NT2/D1 (cell line): ENCODE measurements around the gene PRKG1.

Source experiments
- DNase-seq: peaks from one replicate; pipeline ENCODE4 v3.0.0-alpha.2; 2011; ENCODE audit warnings: low read depth, low spot score
- H3K27me3 ChIP-seq: 2 replicates; pipeline ENCODE4 v1.6.0; 2011; ENCODE audit warnings: mild to moderate bottlenecking; ENCODE audit not compliant: insufficient read length, insufficient read depth
- H3K36me3 ChIP-seq: 2 replicates; pipeline ENCODE4 v1.6.1; 2011; ENCODE audit warnings: mild to moderate bottlenecking, low read length, mixed read lengths; ENCODE audit not compliant: insufficient read depth, insufficient read length
- H3K4me1 ChIP-seq: 2 replicates; pipeline ENCODE4 v1.5.1; 2011; ENCODE audit not compliant: insufficient read depth, insufficient read length
- H3K4me3 ChIP-seq: 2 replicates; pipeline ENCODE4 v1.5.1; 2011; ENCODE audit warnings: low read depth; ENCODE audit not compliant: insufficient read length
- H3K9ac ChIP-seq: 2 replicates; pipeline ENCODE4 v1.6.0; 2011; ENCODE audit warnings: low read depth; ENCODE audit not compliant: insufficient read length
- H3K9me3 ChIP-seq: 2 replicates; pipeline ENCODE4 v1.5.1; 2011; ENCODE audit warnings: mild to moderate bottlenecking, low read length; ENCODE audit not compliant: insufficient read depth
- SUZ12 ChIP-seq: IDR thresholded peaks from 2 replicates; pipeline ENCODE4 v1.6.1; 2011; ENCODE audit not compliant: insufficient read length, insufficient read depth; ENCODE audit errors: extremely low read depth
- YY1 ChIP-seq: IDR thresholded peaks from 2 replicates; pipeline ENCODE4 v1.6.1; 2011; ENCODE audit not compliant: insufficient read length, insufficient read depth
- ZNF274 ChIP-seq: IDR thresholded peaks from 2 replicates; pipeline ENCODE4 v1.6.1; 2011; ENCODE audit warnings: mild to moderate bottlenecking, low read depth, low read length

Gene PRKG1

GRCh38 chr10:51077074-51077473 is 2.8 kb downstream of the PRKG1 start:
- no peak overlapping the region for H3K9ac ChIP-seq
- TF ChIP-seq ZNF274 (no peak), YY1 (no peak), SUZ12 (no peak)
- no peak overlapping the region for H3K4me3 ChIP-seq
- H3K4me1 ChIP-seq = no peaks in the 10 kb centered on the region
- no peak for DNase-seq
- H3K9me3 ChIP-seq = no peaks in the 10 kb centered on the region
- H3K36me3 ChIP-seq = no peaks in the 10 kb centered on the region
- H3K27me3 ChIP-seq = peaks cover 15% of the 10 kb centered on the region

GRCh38 chr10:51077507-51077906 is 3.2 kb downstream of the PRKG1 start:
- H3K4me3 ChIP-seq = no peak overlapping the region
- H3K9me3 ChIP-seq = no peaks in the 10 kb centered on the region
- H3K9ac ChIP-seq = no peak overlapping the region
- peaks cover 15% of the 10 kb centered on the region for H3K27me3 ChIP-seq
- H3K36me3 ChIP-seq = no peaks in the 10 kb centered on the region
- TF ChIP-seq ZNF274 (no peak), YY1 (no peak), SUZ12 (no peak)
- no peak for DNase-seq
- H3K4me1 ChIP-seq = no peaks in the 10 kb centered on the region

- DNase-seq = no peak
- no peaks in the 10 kb centered on the region for H3K4me1 ChIP-seq
These were observed 5.0 kb downstream of the PRKG1 start for GRCh38 chr10:51079331-51079730.

GRCh38 chr10:51079766-51080165 is 5.5 kb downstream of the PRKG1 start:
- Histone ChIP-seq H3K27me3 (peaks cover 11% of the 10 kb centered on the region), H3K4me3 (no peak overlapping the region), H3K4me1 (no peaks in the 10 kb centered on the region), H3K36me3 (no peaks in the 10 kb centered on the region), H3K9ac (no peak overlapping the region), H3K9me3 (no peaks in the 10 kb centered on the region)
- TF ChIP-seq YY1 (no peak), ZNF274 (no peak), SUZ12 (no peak)
- no peak for DNase-seq

More at GRCh38 chr10:51079331-51079730, 5.0 kb downstream of the PRKG1 start:
- no peak overlapping the region for H3K4me3 ChIP-seq
- H3K9me3 ChIP-seq = no peaks in the 10 kb centered on the region
- H3K36me3 ChIP-seq = no peaks in the 10 kb centered on the region
- H3K27me3 ChIP-seq = peaks cover 15% of the 10 kb centered on the region
- no peak overlapping the region for H3K9ac ChIP-seq
- TF ChIP-seq YY1 (no peak), SUZ12 (no peak), ZNF274 (no peak)

GRCh38 chr10:51080311-51081006 is 6.2 kb downstream of the PRKG1 start:
- DNase-seq = no peak
- Histone ChIP-seq H3K4me3 (no peak overlapping the region), H3K27me3 (peaks cover 4% of the 10 kb centered on the region), H3K36me3 (no peaks in the 10 kb centered on the region), H3K9me3 (no peaks in the 10 kb centered on the region), H3K9ac (no peak overlapping the region), H3K4me1 (no peaks in the 10 kb centered on the region)
- TF ChIP-seq YY1 (no peak), SUZ12 (no peak), ZNF274 (no peak)

- no peak overlapping the region for H3K4me3 ChIP-seq
- TF ChIP-seq SUZ12 (no peak), ZNF274 (no peak), YY1 (no peak)
- H3K27me3 ChIP-seq = no peaks in the 10 kb centered on the region
- no peak for DNase-seq
- no peaks in the 10 kb centered on the region for H3K4me1 ChIP-seq
- H3K9me3 ChIP-seq = no peaks in the 10 kb centered on the region
- no peaks in the 10 kb centered on the region for H3K36me3 ChIP-seq
- H3K9ac ChIP-seq = no peak overlapping the region
These were observed 8.6 kb downstream of the PRKG1 start for GRCh38 chr10:51082857-51083256.

GRCh38 chr10:51083356-51083853 is 9.1 kb downstream of the PRKG1 start:
- H3K9ac ChIP-seq = no peak overlapping the region

More at GRCh38 chr10:51083356-51083853, 9.1 kb downstream of the PRKG1 start:
- H3K36me3 ChIP-seq = no peaks in the 10 kb centered on the region
- TF ChIP-seq ZNF274 = no peak
- TF ChIP-seq SUZ12 = no peak
- no peak for TF ChIP-seq YY1
- no peaks in the 10 kb centered on the region for H3K27me3 ChIP-seq
- H3K4me3 ChIP-seq = no peak overlapping the region
- no peaks in the 10 kb centered on the region for H3K9me3 ChIP-seq
- H3K4me1 ChIP-seq = no peaks in the 10 kb centered on the region
- DNase-seq = no peak
